ENCODE measurements around the gene MAP4K3.

GRCh38 chr2:39269941-39270340, 167.1 kb downstream of the MAP4K3 start:
- TF ChIP-seq USF1 (IDR thresholded peaks at IDR 0.05; ENCODE audit: borderline replicate concordance, extremely low read length, insufficient read depth, low read depth, low read length) (no peak), FOS (IDR thresholded peaks at IDR 0.05; ENCODE audit: borderline replicate concordance, extremely low read depth, insufficient read length) (no peak), RFX5 (IDR thresholded peaks at IDR 0.05; ENCODE audit: low read depth, low read length) (no peak), POLR2A (IDR thresholded peaks at IDR 0.05; ENCODE audit: low read depth, low read length) (no peak), PML (IDR thresholded peaks at IDR 0.05; ENCODE audit: low read length) (no peak)
